HG02759 (cell line): ENCODE measurements around the gene ADCY10.
"Not testable (repeated sequence)": the region's sequence is repeated elsewhere in the genome, so short reads cannot be mapped to it uniquely, and the experiment has no call there.

Source experiments
- ATAC-seq: cut with Tn5 transposase; IDR thresholded peaks from one replicate; pipeline ENCODE4 v1.9.1; 2021; ENCODE audit warnings: mild to moderate bottlenecking, moderate library complexity; ENCODE audit not compliant: unreplicated experiment

Gene ADCY10

DNA sequence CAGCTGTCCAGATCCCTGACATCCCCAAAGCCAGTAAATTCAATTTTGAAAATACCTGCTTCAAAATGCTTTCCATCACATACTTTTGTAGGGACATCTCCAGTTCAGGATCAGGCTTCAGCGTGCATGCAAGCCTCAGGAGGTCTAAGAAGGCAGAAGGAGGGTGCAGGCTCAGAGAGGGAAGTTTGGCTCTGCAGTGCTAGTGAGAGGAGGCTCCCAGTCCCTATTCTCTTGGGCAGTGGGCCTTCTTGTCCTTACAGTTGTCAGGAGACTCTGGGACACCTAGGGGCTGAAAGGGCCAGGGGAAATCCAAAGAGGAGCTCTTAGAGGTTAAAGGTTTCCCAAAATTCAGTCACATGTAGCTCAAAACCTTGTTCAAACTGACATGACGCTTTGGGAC lies 20.1 kb downstream of the ADCY10 start:
- no peak for ATAC-seq

DNA sequence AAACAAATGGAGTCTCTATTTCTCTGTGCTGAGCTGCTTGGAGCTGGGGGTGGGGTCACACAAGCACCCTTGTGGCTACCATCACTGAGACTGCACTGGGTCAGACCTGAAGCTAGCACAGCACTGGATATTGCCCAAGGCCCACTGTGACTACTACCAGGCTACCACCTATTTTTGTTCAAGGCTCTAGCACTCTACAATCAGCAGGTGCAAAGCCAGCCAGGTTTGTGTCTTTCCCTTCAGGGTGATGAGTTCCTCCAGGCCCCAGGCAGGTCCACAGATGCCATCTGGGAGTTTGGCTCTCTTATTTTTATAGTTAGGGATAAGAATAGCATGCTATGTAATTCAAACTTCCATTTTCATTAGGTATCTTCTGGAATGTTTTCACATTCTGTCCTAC lies 23.5 kb downstream of the ADCY10 start:
- no peak for ATAC-seq

DNA sequence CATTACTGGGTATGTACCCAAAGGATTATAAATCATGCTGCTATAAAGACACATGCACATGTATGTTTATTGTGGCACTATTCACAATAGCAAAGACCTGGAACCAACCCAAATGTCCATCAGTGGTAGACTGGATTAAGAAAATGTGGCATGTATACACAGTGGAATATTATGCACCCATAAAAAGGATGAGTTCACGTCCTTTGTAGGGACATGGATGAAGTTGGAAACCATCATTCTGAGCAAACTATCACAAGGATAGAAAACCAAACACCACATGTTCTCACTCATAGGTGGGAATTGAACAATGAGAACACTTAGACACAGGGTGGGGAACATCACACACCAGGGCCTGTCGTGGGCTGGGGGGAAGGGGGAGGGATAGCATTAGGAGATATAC lies 26.7 kb downstream of the ADCY10 start:
- ATAC-seq: not testable (repeated sequence)

DNA sequence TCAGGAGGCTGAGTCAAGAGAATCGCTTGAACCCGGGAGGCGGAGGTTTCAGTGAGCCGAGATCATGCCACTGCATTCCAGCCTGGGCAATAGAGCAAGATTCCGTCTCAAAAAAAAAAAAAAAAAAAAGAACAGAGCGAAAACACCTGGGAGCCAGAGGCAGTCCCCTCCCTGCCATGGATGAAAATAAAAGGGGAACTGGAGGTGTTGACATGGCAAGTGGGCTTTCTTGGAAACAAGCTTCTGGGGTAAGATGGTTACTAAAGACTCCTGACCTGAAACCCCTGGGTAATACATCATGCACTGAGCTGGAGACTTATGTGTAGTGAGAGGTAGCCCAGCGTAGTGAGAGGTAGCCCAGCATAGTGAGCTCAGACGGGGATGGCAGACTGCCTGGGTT lies 31.6 kb downstream of the ADCY10 start:
- ATAC-seq: no peak

DNA sequence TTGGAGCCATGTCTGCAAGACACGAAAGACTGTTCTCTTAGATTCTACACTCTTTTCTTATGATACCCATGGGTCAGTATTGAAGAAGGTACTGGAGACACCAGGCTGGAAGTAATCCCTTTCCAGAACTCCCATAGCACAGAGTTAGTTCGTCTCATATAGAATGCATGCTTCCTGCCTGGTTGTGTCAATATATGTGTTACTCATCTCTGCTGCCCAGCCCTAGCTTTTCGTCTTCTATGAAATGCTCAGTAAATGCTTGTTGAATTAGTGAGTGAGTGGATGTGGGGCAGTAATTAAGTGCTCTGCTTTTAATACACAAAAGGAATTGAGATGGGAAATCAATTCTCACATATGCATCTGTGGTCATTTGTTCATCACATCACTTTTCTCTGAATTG lies 32.1 kb downstream of the ADCY10 start:
- no peak for ATAC-seq

DNA sequence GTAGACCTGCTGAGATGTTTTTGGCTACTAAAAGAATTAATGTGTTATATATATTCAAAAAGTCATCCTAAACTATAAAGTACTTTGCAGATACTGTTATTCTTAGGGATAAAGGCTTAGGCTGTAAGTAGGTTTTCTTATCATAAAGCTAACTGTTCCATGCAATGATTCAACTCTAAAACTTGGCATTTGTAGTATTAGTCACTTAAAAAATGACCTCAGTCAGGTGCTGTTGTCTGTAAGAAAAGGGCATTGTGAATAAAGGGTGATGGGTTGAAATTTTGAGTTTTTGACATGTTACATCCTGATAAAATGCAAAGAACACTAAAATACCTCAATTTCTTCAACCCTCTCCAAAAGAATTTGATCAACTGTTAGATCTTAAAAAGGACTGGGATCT lies 32.9 kb downstream of the ADCY10 start:
- ATAC-seq: no peak

DNA sequence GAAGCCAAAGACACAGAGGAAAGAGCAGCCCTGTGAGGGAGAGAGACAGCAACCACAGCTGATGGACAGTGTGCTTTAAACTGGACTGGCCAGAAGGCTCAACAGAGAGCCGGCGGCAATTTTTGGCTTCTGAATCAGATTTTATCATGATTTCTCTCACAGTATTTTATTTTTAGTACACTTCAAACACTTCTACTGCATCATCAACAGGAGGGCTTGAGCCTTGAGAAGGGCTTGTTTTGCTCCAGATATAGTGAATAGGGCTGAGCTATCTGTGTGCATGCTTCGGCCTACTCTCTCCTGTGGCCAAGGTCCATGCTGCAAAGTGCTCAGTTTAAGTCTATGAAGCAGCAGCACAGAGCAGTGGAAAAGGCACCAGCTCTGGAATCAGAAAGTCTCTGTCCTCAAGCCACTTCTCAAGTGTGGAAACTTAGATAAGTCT lies 33.3 kb downstream of the ADCY10 start:
- no peak for ATAC-seq

DNA sequence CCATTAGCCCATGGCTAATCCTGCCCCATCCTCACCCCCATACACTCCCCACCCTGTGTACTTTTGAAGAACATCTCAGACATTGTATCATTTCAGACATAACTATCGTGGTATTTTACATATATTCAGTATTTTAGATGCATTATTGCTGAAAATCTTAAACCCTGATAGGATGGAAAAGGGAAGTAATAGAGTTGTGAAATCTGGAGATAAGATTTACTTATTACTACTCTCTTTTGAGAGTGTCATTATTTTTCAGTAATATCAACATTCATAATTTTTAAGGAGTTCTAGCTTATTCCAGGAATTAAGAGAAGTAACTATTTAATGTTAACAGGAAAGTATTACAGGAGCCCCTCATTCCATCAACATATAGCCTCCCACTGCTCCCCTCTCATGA lies 34.4 kb downstream of the ADCY10 start:
- ATAC-seq: no peak

DNA sequence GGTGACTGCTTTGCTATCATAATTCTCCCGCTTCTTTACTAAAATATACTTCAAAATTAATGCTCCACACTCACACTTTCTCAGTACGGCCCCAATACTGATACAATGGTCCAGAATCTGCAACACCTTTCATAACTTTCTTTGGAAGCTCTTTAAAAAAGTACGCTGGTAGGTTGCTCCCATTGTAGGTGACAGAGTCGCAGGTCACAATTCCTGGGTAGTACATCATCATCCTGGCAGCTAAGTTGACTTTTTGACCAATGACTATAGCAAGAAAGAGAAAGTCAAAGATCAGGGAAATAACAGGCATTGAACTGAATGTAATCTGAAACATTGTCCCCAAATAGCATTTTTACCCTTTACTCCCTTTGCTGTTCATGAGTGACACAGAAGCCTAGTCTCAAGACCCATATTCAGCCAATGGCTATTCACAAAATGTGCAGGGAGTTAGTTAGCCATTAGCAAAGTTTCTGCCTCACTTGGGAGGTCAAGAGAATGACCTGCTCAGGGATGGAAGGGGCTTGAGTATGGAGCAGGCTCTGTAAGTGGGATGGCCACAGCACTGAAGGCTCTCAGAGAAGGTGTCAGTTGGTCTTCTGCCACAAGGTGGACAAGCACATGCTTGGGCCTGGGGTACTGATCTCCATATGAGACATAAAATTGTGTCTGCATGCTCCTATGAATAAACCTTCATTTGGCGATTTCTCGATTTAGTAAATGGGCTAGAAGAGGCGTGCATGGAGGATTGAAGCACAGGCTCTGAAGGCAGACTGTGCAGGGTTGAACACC lies 35.4 kb downstream of the ADCY10 start:
- ATAC-seq: no peak

DNA sequence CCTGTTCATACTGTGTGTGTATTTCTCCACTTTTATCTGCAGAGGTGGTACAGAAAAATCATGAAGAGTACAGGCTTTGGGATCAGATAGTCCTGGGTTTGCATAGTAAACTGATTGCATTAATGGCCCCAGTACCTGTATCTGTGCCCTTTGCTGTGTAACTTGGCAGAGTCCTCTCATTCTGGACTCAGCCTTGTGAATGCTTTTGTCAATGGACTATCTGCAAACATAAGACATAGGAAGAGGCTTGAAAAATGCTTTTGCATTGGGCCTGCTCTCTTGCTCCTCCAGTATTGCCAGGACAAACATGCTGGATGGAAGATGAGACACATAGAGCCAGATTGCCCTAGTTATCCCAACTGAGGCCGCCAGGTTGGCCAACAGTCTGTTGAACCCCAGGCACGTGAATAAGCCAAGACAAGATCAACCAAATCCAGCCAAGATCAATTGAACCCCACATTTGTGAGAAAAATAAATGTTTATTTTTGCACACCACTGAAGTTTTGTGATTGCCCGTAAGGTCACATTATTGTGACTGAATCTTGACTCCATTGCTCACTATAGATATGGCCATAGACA lies 37.2 kb downstream of the ADCY10 start:
- ATAC-seq: no peak

DNA sequence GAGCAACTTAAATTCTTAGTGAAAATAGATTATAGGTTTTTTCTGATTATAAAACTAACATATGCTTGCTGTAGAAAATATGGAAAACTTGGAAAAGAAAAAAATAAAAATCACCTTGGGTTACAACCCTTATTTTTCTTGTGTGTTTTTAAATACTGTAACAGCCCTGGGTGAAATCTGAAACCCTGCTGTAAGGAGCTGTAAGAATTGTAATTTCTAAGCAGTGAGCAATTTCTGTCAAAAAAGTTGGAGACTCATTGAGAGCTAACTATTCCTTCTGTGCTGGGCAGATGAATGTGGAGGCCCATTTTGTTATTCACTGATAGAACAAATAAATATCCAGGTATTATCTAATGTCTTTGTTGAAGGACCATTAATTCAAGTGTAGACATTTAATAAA lies 42.6 kb downstream of the ADCY10 start:
- no peak for ATAC-seq

DNA sequence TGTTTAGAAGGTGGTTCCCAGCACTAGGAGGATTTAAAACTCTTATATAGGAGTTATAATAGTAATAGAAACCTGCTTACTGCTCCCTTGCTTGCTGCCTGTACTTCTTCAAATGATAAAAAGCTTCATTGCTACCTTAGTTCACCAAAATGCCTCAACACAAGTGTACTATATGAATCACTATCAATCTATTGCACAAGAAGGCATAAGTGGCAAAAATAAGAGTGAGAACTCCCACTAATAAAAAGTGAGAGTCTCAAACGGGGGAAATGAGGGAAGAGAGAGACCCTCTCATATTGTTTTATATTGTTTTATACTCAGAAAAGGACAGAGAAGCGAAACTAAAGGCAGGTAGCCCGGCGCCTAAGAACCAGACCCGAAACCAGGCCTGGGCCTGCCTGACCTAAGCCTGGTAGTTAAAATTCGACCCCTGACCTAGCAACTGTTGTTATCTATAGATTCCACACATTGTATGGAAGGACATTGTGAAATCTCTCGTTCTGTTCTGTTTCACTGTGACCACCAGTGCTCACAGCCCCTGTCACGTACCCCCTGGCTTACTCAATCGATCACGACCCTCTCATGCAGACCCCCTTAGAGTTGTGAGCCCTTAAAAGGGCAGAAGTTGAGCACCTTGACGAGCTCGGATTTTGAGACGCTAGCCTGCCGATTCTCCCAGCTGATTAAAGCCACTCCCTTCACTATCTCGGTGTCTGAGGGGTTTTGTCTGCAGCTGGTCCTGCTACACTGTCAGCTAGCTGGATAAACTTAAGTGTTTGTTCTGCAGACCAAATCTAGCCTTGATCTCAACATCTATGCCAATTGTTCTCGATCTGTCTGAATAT lies 44.6 kb downstream of the ADCY10 start:
- not testable (repeated sequence) for ATAC-seq

DNA sequence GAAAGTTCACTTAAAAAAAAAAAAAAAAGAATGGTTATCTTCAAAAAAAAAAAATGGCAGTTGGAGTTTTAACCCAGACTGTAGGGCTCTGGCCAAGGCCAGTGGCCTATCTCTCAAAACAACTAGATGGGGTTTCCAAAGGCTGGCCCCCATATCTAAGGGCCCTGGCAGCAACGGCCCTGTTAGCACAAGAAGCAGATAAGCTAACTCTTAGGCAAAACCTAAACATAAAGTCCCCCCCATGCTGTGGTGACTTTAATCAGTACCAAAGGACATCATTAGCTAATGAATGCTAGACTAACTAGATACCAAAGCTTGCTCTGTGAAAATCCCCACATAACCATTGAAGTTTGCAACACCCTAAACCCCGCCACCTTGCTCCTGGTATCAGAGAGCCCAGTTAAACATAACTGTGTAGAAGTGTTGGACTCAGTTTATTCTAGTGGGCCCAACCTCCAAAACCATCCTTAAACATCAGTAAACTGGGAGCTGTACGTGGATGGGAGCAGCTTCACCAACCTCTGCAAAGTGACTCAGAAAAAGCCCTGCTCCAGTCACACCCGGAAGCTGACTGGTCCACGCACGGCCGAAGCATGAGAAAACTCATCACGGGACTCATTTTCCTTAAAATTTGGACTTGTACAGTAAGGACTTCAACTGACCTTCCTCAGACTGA lies 47.1 kb downstream of the ADCY10 start:
- ATAC-seq: not testable (repeated sequence)

DNA sequence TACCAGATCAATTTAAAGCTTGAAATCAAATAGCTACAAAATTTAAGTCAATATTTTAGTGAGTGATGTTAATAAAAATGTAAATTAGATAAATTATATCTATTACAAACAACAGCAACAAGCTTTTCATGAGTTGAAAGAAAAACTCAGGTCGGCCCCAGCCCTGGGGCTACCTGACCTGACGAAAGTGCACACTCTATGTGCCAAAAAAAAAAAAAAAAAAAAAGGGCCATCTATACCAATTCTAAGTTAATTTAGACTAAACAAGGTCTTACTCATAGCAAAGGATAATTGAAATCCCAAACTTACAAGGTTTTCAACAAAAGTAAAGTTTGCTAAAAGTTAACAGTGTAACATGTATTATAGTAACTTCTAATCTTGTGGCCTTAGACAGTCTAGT lies 47.6 kb downstream of the ADCY10 start:
- ATAC-seq: not testable (repeated sequence)

DNA sequence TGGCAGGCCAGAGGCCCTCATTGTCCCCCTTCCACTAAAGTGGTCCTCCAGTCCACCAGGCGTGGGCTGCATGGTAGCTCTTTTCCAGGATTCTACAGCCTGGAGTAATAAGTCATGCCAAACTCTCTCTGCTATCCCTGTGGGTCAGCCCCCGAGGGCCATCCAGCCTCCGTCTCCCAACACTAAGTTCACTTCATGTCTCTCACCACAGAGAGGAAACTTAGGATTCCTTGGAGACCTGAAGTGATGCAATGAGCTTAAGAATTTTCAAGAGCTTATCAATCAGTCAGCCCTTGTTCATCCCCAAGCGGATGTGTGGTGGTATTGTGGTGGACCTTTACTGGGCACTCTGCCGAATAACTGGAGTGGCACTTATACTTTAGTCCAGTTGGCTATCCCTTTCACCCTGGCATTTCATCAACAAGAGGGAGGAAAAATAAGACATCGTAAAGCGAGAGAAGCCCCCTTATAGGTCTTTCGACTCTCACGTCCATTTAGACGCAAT lies 48.1 kb downstream of the ADCY10 start:
- not testable (repeated sequence) for ATAC-seq

DNA sequence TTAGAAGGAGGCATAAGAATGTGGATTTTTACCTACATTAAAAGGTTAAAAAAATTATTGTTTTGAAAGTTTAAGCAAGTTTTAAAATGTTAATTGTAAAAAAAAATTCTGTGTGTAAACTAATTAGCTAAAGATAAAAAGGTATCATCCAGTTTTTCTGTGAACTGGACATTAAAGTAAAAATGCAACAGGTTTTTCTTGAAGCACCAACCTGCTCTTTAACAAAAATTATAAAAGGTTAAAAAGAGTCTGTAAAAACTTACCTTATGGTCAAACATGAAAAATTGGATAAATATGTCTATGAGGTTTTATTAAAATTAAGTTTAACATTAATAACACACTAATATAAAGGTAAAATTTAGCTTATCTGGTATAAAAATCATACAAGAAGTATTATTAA lies 48.7 kb downstream of the ADCY10 start:
- not testable (repeated sequence) for ATAC-seq

DNA sequence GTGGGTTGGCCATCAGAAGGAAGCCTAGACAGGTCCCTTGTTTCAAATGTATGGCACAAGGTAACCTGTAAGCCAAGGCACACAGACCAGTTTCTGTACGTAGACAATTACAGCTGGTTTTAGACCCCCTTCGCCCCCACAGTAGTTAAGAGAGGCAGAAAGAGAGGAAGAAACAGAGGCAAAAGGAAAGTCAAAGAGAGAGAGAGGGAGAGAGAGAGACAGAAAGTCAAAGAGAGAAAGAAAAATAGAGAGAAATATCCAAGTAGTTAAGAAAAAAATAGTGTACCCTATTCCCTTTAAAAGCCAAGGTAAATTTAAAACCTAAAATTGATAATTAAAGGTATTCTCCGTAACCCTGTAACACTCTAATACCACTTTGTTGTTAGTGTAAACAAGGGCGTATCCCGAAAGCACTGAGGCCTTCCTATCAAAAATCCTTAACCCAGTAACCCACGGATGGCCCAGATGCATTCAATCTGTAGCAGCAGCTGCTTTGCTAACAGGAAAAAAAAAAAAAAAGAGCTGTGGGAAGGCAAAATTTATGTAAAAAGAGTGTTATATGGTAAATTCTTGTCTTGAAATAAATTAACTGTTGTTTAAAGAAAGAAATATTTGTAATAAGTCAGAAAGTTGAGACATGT lies 49.4 kb downstream of the ADCY10 start:
- ATAC-seq: no peak

DNA sequence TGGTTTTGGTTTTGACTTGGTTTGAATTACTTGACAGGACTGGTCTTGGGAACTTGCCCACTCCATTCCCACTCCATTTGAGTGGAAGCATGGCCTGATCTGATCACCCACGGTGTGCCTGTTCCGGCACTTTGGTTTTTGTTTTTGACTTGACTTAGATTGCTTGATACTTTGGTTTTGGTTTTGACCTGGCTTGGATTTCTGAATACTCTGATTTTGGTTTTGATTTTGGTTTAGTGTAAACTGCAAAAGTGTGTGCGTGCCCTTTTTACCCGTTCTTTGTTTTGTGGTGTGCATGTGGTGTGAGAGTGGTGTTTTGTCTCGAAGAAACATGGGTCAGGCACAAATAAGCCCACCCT lies 50.0 kb downstream of the ADCY10 start:
- ATAC-seq: no peak

DNA sequence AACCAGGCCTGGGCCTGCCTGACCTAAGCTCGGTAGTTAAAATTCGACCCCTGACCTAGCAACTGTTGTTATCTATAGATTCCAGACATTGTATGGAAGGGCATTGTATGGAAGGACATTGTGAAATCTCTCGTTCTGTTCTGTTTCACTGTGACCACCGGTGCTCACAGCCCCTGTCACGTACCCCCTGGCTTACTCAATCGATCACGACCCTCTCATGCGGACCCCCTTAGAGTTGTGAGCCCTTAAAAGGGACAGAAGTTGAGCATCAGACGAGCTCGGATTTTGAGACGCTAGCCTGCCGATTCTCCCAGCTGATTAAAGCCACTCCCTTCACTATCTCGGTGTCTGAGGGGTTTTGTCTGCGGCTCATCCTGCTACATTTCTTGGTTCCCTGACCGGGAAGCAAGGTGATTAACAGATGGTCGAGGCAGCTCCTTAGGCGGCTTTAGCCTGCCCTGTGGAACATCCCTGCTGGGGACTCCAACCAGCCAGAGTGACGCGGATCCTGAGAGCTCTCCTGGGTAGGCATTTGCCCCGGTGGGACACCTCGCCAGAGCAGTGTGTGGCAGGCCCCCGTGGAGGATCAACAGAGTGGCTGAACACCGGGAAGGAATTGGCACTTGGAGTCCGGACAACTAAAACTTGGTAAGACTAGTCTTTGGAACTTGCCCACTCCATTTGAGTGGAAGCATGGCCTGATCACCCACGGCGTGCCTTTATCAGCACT lies 50.6 kb downstream of the ADCY10 start:
- not testable (repeated sequence) for ATAC-seq
